Gastroesophageal sphincter (tissue), 3 donors: ENCODE results near the gene MYL12B.

Experiments
- POLR2A ChIP-seq, 2 donors: fragments of 450-650 bp; IDR thresholded peaks; one replicate each; pipeline ENCODE4 v1.6.1; 2017; ENCODE audit warnings: antibody characterized with exemption in 2 of 2, mild to moderate bottlenecking in 2 of 2, moderate library complexity in 1 of 2
- TF ChIP-seq, protein P1 (sequence below), 4 experiments: fragments of 200-600 bp in 2 of 4; fragments of 450-650 bp in 2 of 4; sonication (generic) in 1 of 4; IDR thresholded peaks; one replicate each; pipeline ENCODE4 v1.5.1; 2017 to 2019; ENCODE audit warnings: antibody characterized with exemption in 4 of 4, mild to moderate bottlenecking in 2 of 4, moderate library complexity in 2 of 4

- TF ChIP-seq, protein P1, sequence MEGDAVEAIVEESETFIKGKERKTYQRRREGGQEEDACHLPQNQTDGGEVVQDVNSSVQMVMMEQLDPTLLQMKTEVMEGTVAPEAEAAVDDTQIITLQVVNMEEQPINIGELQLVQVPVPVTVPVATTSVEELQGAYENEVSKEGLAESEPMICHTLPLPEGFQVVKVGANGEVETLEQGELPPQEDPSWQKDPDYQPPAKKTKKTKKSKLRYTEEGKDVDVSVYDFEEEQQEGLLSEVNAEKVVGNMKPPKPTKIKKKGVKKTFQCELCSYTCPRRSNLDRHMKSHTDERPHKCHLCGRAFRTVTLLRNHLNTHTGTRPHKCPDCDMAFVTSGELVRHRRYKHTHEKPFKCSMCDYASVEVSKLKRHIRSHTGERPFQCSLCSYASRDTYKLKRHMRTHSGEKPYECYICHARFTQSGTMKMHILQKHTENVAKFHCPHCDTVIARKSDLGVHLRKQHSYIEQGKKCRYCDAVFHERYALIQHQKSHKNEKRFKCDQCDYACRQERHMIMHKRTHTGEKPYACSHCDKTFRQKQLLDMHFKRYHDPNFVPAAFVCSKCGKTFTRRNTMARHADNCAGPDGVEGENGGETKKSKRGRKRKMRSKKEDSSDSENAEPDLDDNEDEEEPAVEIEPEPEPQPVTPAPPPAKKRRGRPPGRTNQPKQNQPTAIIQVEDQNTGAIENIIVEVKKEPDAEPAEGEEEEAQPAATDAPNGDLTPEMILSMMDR (IDR thresholded peaks at IDR 0.05): peak; percentile 88 to 98 (median 97)
- no peak for TF ChIP-seq POLR2A (IDR thresholded peaks at IDR 0.05)
These were observed 15.9 kb upstream of the MYL12B start for GRCh38 chr18:3245853-3246634.
